ENCODE measurements around the gene G0S2.

G0S2 gene

GRCh38 chr1:209648931-209649776 is 26.1 kb upstream of the G0S2 start:
- no peak for TF ChIP-seq CTCF (IDR thresholded peaks at IDR 0.05; ENCODE audit: insufficient read depth, low read depth, low read length, missing control alignments)
- no peak overlapping the region for H3K4me3 ChIP-seq (ENCODE audit: low read depth, low read length)
- DNase-seq (ENCODE audit: low read depth): no peak

GRCh38 chr1:209650454-209650853 is 24.8 kb upstream of the G0S2 start:
- no peak for DNase-seq (ENCODE audit: low read depth)
- no peak for TF ChIP-seq CTCF (IDR thresholded peaks at IDR 0.05; ENCODE audit: insufficient read depth, low read depth, low read length, missing control alignments)

GRCh38 chr1:209651138-209651587 is 24.0 kb upstream of the G0S2 start:
- TF ChIP-seq CTCF (IDR thresholded peaks at IDR 0.05; ENCODE audit: insufficient read depth, low read depth, low read length, missing control alignments): no peak
- H3K4me3 ChIP-seq (ENCODE audit: low read depth, low read length): no peak overlapping the region
- peak; percentile 57 for DNase-seq (ENCODE audit: low read depth)

More at GRCh38 chr1:209650454-209650853, 24.8 kb upstream of the G0S2 start:
- H3K4me3 ChIP-seq (ENCODE audit: low read depth, low read length): no peak overlapping the region

- TF ChIP-seq CTCF (IDR thresholded peaks at IDR 0.05; ENCODE audit: insufficient read depth, low read depth, low read length, missing control alignments): no peak
- H3K4me3 ChIP-seq (ENCODE audit: low read depth, low read length): no peak within 1 kb of the TSS
- DNase-seq (ENCODE audit: low read depth): no peak
These were observed 23.0 kb upstream of the G0S2 start, which contains the start of gene LAMB3 for GRCh38 chr1:209652121-209652735. Gene LAMB3 (minus strand): TSS chr1:209652425. CDS start chr1:209650944, 1,481 bp downstream.

- peak; percentile 49 for DNase-seq (ENCODE audit: low read depth)
- H3K4me3 ChIP-seq (ENCODE audit: low read depth, low read length): no peak overlapping the region
- TF ChIP-seq CTCF (IDR thresholded peaks at IDR 0.05; ENCODE audit: insufficient read depth, low read depth, low read length, missing control alignments): no peak
These were observed 22.3 kb upstream of the G0S2 start for GRCh38 chr1:209652873-209653401.

GRCh38 chr1:209653915-209654351 is 21.3 kb upstream of the G0S2 start:
- DNase-seq (ENCODE audit: low read depth): no peak
- no peak for TF ChIP-seq CTCF (IDR thresholded peaks at IDR 0.05; ENCODE audit: insufficient read depth, low read depth, low read length, missing control alignments)

More at GRCh38 chr1:209653915-209654351, 21.3 kb upstream of the G0S2 start:
- no peak overlapping the region for H3K4me3 ChIP-seq (ENCODE audit: low read depth, low read length)
